GM19351 (cell line): ENCODE data around the gene KRT73.
"Not testable (repeated sequence)": the region's sequence is repeated elsewhere in the genome, so short reads cannot be mapped to it uniquely, and the experiment has no call there.

Experiments used
- ATAC-seq: cut with Tn5 transposase; IDR thresholded peaks from one replicate; pipeline ENCODE4 v1.9.1; 2021; ENCODE audit warnings: mild to moderate bottlenecking, moderate library complexity; ENCODE audit not compliant: unreplicated experiment

Gene KRT73

GRCh38 chr12:52603314-52603713, 15.0 kb downstream of the KRT73 start:
- no peak for ATAC-seq

GRCh38 chr12:52602552-52602951, 15.8 kb downstream of the KRT73 start:
- ATAC-seq = no peak

DNA sequence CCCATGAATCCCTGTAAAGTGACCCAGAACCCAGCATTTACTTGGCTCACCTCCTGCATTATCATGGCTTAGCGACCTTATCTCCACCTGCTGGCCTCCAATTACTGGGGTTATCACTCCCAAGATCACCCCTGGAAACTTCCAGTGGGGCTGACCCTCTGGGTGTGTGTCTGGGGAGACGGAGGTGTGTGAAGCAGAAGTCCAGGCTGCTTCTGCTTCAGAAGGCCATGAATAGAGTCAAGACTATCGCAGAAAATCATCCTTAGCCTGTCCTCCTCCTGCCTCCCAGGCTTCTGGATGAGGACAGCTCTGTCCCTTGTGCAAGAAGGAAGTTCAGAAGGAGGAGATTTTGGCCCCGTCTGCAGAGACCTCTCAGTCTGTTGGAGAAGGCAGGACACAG, 16.7 kb downstream of the KRT73 start:
- no peak for ATAC-seq

DNA sequence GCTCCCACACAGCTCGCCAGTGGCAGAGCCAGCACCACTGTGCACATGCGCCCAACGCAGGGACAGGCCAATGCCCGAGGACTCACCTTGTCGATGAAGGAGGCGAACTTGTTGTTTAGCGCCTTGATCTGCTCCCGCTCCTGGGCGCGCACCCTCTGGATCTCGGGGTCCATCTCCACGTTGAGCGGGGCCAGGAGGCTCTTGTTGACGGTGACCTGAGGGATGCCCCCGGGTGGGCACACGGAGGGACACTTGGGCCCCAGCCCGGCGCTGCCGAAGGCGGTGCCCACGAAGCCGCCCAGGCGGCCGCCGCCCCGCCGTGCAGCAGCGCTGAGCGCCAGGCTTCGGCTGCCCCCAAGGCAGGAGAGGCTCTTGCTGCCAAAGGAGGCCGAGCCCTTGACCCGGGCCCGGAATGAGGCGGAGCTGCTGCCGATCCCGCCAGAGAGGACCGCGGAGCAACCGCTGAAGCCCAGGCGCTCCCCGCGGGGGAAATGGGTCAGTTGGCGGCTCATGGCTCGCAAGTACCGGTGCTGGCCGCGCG, 17.3 kb downstream of the KRT73 start, which contains the start of gene KRT72:
TSS of gene KRT72 (minus strand) at position 523 of the 541 bp plus-strand sequence. CDS start at position 512, 11 bp downstream.
- ATAC-seq = no peak

GRCh38 chr12:52600475-52600874, 17.9 kb downstream of the KRT73 start:
- ATAC-seq = no peak

DNA sequence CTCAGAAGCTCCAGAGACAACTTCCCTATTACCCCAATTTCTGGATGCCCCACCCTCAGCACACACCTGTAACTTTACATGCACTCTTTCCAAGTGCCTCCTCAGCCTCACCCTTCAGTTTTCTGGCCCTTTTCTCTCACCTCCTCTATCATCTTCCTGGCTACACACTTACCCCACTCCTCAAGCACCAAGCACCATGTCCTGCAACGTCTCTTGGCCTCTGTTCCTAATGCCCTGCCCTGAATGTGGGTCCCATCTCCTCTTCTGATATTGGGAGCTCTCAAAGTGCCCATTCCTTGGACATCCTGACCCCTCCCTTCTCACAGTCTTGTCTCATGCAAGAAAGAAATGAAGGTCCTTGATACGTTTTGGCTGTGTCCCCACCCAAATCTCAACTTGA, 18.3 kb downstream of the KRT73 start:
- ATAC-seq = no peak

DNA sequence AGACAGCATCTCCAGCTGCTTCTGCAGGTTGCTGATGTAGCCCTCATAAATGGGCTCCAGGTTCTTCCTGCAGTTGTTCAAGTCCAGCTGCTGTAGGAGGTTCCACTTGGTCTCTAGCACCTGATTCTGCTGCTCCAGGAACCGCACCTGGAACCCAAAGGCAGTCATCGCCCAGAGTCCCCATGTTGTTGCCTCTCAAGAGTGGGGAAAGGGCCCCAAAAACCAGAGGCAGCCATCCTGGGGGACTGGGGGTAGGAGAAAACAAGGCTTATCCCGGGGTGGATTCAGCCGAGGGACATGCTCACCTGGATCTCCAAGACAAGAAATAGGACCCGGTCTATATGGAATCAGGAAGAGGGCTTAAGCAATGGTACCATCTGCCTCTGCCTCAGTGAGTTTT, 19.4 kb downstream of the KRT73 start:
- no peak for ATAC-seq

- not testable (repeated sequence) for ATAC-seq
These were observed 24.1 kb downstream of the KRT73 start for GRCh38 chr12:52594237-52594636.

DNA sequence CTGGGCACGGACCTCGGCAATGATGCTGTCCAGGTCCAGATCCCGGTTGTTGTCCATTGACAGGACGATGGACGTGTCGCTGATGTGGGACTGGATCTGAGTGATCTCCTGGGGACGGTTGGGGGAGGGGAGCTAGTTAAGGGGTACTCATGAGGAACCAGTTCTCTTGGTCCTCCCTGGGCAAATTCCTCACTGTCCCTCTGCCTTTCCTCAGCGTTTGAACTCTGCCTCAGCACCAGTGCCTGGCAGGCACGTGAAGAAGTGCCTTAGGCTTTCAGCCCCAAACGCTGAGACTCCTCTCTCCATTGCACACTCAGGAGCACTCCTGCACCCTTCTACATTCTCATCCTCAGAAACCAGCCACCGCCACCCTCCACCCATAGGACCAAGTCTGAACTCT, 26.8 kb downstream of the KRT73 start:
- ATAC-seq = no peak

GRCh38 chr12:52590021-52590420, 28.3 kb downstream of the KRT73 start:
- ATAC-seq = no peak

DNA sequence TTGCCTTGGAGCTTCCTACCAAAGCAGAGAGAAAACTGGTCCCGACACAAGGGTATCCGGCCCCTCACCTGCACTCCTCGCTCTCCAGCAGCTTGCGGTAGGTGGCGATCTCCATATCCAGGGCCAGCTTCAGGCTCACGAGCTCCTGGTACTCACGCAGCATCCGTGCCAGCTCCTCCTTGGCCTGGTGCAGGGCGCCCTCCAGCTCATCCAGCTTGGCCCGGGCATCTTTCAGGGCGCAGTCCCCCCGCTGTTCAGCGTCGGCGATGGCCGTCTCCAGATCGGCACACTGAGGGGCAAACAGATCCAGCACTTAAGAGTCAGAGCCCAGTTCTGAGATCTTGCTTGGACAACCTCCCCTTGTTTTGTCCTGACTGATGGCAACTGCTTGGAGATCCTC, 30.8 kb downstream of the KRT73 start:
- no peak for ATAC-seq

- ATAC-seq = no peak
These were observed 32.4 kb downstream of the KRT73 start for GRCh38 chr12:52585946-52586345.

- ATAC-seq = no peak
These were observed 33.3 kb downstream of the KRT73 start for GRCh38 chr12:52585066-52585465.

GRCh38 chr12:52584156-52584682, 34.1 kb downstream of the KRT73 start:
- no peak for ATAC-seq

GRCh38 chr12:52582971-52583456, 35.3 kb downstream of the KRT73 start:
- no peak for ATAC-seq

GRCh38 chr12:52582486-52582885, 35.9 kb downstream of the KRT73 start:
- no peak for ATAC-seq

DNA sequence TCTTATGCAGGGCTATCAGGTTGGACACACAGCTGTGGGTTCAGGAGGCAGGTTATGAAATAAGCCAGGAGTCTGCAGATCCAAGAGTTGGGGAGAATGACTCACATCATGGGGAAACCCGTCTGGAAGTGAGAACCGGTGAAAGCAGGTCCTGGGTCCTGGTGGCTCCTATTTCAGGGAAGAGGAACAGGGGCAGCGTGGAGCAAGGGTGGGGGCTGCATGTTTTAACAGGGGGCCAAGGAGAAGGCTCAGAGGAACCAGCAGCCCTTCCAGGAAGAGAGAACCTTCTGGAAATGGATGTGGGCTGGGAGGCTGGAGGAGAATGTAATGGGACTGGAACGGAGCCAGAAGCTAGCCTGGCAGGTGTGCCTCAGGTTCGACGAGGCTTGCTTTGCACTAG, 36.9 kb downstream of the KRT73 start:
- ATAC-seq = no peak

DNA sequence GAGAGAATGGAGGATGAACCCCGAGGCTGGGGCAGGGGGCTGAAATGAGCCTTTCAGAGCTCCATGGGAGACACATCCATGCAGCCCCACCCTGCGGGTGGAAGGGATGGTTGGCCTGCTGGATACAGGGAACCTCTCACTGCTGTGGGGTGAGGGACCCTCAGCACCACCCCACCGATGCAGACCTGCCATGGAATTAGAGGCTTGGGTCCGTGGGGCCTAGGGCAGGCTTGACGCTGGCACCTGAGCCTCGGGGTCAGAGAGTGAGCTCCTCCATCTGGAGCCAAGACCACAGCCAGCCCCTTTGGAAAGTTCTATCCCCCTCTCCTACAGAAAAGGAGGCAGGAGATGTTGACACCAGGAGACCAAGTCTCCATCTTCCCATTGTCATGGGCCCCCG, 37.3 kb downstream of the KRT73 start:
- ATAC-seq = no peak

GRCh38 chr12:52580496-52580895, 37.9 kb downstream of the KRT73 start:
- ATAC-seq = no peak

GRCh38 chr12:52579468-52580465, 38.6 kb downstream of the KRT73 start:
- no peak for ATAC-seq

GRCh38 chr12:52578469-52578868, 39.9 kb downstream of the KRT73 start:
- no peak for ATAC-seq

- no peak for ATAC-seq
These were observed 41.0 kb downstream of the KRT73 start for GRCh38 chr12:52577316-52577715.
